Activated gamma-delta T cell treated with Interleukin-2 at 50 U/mL for 16 hours (primary cell): ENCODE results near the gene WBP2.

ENCODE experiments used
- DNase-seq: peaks from one replicate; pipeline ENCODE4 v3.0.0-alpha.2; 2020

WBP2 gene

GRCh38 chr17:75826561-75827307, 28.4 kb downstream of the WBP2 start:
- DNase-seq = no peak

- no peak for DNase-seq
Measured at GRCh38 chr17:75825748-75826370, 29.3 kb downstream of the WBP2 start.

GRCh38 chr17:75825149-75825552, 30.0 kb downstream of the WBP2 start:
- no peak for DNase-seq

GRCh38 chr17:75824666-75825065, 30.5 kb downstream of the WBP2 start:
- DNase-seq = no peak

GRCh38 chr17:75824050-75824552, 31.0 kb downstream of the WBP2 start:
- DNase-seq = no peak

- DNase-seq = no peak
Measured at GRCh38 chr17:75823257-75824041, 31.7 kb downstream of the WBP2 start.

GRCh38 chr17:75822800-75823166, 32.4 kb downstream of the WBP2 start:
- DNase-seq = no peak

- peak; percentile 42 for DNase-seq
Measured at GRCh38 chr17:75822119-75822799, 32.9 kb downstream of the WBP2 start.

- no peak for DNase-seq
Measured at GRCh38 chr17:75821552-75821951, 33.6 kb downstream of the WBP2 start.

GRCh38 chr17:75820094-75821080, 34.7 kb downstream of the WBP2 start:
- no peak for DNase-seq

- no peak for DNase-seq
Measured at GRCh38 chr17:75819678-75820077, 35.5 kb downstream of the WBP2 start.

GRCh38 chr17:75819116-75819515, 36.0 kb downstream of the WBP2 start:
- no peak for DNase-seq

GRCh38 chr17:75818326-75818885, 36.7 kb downstream of the WBP2 start:
- no peak for DNase-seq

- no peak for DNase-seq
Measured at GRCh38 chr17:75817571-75817970, 37.6 kb downstream of the WBP2 start.

GRCh38 chr17:75816693-75817092, 38.4 kb downstream of the WBP2 start:
- no peak for DNase-seq

GRCh38 chr17:75815399-75815798, 39.7 kb downstream of the WBP2 start:
- DNase-seq = no peak

GRCh38 chr17:75814900-75815373, 40.2 kb downstream of the WBP2 start:
- no peak for DNase-seq

- DNase-seq = no peak
Measured at GRCh38 chr17:75814021-75814395, 41.1 kb downstream of the WBP2 start.

GRCh38 chr17:75813081-75814020, 41.8 kb downstream of the WBP2 start:
- no peak for DNase-seq
